ENCODE data around the gene PLA2G4F. TPM values are rescaled to one million over a fixed set of nuclear protein-coding genes. Genes with fewer than 3 reads are reported as not detected.

PLA2G4F gene
- total RNA-seq, 2 donors from 2014 or later, result 1.6 to 2.0 TPM

GRCh38 chr15:42151141-42151561 lies 5.3 kb downstream of the PLA2G4F start:
- ATAC-seq (no peak), DNase-seq (no peak)
- Histone ChIP-seq H3K36me3 (replicated peaks in 1 of 2; ENCODE audit: insufficient read depth in 1 of 2, low read depth in 2 of 2) (no peaks in the 10 kb centered on the region), H3K9me3 (no peaks in the 10 kb centered on the region), H3K4me1 (peaks cover 10% of the 10 kb centered on the region), H3K27ac (no peak overlapping the region), H3K4me3 (no peak overlapping the region), H3K27me3 (no peaks in the 10 kb centered on the region)
- intact Hi-C loops (cut with DNase I), result no loop called here
- TF ChIP-seq, protein P1, sequence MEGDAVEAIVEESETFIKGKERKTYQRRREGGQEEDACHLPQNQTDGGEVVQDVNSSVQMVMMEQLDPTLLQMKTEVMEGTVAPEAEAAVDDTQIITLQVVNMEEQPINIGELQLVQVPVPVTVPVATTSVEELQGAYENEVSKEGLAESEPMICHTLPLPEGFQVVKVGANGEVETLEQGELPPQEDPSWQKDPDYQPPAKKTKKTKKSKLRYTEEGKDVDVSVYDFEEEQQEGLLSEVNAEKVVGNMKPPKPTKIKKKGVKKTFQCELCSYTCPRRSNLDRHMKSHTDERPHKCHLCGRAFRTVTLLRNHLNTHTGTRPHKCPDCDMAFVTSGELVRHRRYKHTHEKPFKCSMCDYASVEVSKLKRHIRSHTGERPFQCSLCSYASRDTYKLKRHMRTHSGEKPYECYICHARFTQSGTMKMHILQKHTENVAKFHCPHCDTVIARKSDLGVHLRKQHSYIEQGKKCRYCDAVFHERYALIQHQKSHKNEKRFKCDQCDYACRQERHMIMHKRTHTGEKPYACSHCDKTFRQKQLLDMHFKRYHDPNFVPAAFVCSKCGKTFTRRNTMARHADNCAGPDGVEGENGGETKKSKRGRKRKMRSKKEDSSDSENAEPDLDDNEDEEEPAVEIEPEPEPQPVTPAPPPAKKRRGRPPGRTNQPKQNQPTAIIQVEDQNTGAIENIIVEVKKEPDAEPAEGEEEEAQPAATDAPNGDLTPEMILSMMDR (IDR thresholded peaks at IDR 0.05), result no peak
- no peak for TF ChIP-seq POLR2A (IDR thresholded peaks at IDR 0.05)
- WGBS, 2 donors, result 72 to 85% methylated on average over 8 to 10 of the region's 10 CpGs

GRCh38 chr15:42150219-42150970 lies 6.0 kb downstream of the PLA2G4F start:
- no peak for TF ChIP-seq POLR2A (IDR thresholded peaks at IDR 0.05)
- TF ChIP-seq, protein P1 (IDR thresholded peaks at IDR 0.05), result no peak
- no peak overlapping the region for H3K27ac ChIP-seq

GRCh38 chr15:42149493-42150218 lies 6.8 kb downstream of the PLA2G4F start:
- no peak for DNase-seq
- 80 to 83% methylated on average over 5 to 14 of the region's 14 CpGs for WGBS, 2 donors
- no peaks in the 10 kb centered on the region for H3K36me3 ChIP-seq (replicated peaks in 1 of 2; ENCODE audit: insufficient read depth in 1 of 2, low read depth in 2 of 2)

More at GRCh38 chr15:42150219-42150970, 6.0 kb downstream of the PLA2G4F start:
- H3K27me3 ChIP-seq, result no peaks in the 10 kb centered on the region
- ATAC-seq (no peak), DNase-seq (no peak)
- no peaks in the 10 kb centered on the region for H3K36me3 ChIP-seq (replicated peaks in 1 of 2; ENCODE audit: insufficient read depth in 1 of 2, low read depth in 2 of 2)
- 75 to 83% methylated on average over 6 to 17 of the region's 17 CpGs for WGBS, 2 donors
- peaks cover 2% of the 10 kb centered on the region for H3K4me1 ChIP-seq
- H3K9me3 ChIP-seq, result no peaks in the 10 kb centered on the region
- no peak overlapping the region for H3K4me3 ChIP-seq
- intact Hi-C loops (cut with DNase I), result no loop called here

GRCh38 chr15:42148808-42149492 lies 7.5 kb downstream of the PLA2G4F start:
- WGBS, 2 donors, result 84 to 85% methylated on average over 12 of the region's 12 CpGs
- intact Hi-C loops (cut with DNase I), result loop anchor here (10.0 kb wide), 1 partner anchor 154 kb away; no protein-coding TSS in a partner anchor
- Histone ChIP-seq H3K4me3 (no peak overlapping the region), H3K36me3 (replicated peaks in 1 of 2; ENCODE audit: insufficient read depth in 1 of 2, low read depth in 2 of 2) (no peaks in the 10 kb centered on the region), H3K9me3 (no peaks in the 10 kb centered on the region), H3K27ac (no peak overlapping the region), H3K27me3 (no peaks in the 10 kb centered on the region), H3K4me1 (no peaks in the 10 kb centered on the region)
- peak in 1 of 4 donors; percentile 2 for DNase-seq
- no peak for ATAC-seq
- TF ChIP-seq, protein P1 (IDR thresholded peaks at IDR 0.05), result no peak
- no peak for TF ChIP-seq POLR2A (IDR thresholded peaks at IDR 0.05)

More at GRCh38 chr15:42149493-42150218, 6.8 kb downstream of the PLA2G4F start:
- intact Hi-C loops (cut with DNase I), result loop anchor here (10.0 kb wide), 1 partner anchor 155 kb away; no protein-coding TSS in a partner anchor
- Histone ChIP-seq H3K27me3 (no peaks in the 10 kb centered on the region), H3K4me3 (no peak overlapping the region), H3K9me3 (no peaks in the 10 kb centered on the region), H3K27ac (no peak overlapping the region), H3K4me1 (no peaks in the 10 kb centered on the region)
- TF ChIP-seq, protein P1 (IDR thresholded peaks at IDR 0.05), result no peak
- no peak for TF ChIP-seq POLR2A (IDR thresholded peaks at IDR 0.05)
- ATAC-seq, result no peak

Data from body of pancreas (tissue), 4 donors.